ENCODE measurements around the gene USH1G.

DNA sequence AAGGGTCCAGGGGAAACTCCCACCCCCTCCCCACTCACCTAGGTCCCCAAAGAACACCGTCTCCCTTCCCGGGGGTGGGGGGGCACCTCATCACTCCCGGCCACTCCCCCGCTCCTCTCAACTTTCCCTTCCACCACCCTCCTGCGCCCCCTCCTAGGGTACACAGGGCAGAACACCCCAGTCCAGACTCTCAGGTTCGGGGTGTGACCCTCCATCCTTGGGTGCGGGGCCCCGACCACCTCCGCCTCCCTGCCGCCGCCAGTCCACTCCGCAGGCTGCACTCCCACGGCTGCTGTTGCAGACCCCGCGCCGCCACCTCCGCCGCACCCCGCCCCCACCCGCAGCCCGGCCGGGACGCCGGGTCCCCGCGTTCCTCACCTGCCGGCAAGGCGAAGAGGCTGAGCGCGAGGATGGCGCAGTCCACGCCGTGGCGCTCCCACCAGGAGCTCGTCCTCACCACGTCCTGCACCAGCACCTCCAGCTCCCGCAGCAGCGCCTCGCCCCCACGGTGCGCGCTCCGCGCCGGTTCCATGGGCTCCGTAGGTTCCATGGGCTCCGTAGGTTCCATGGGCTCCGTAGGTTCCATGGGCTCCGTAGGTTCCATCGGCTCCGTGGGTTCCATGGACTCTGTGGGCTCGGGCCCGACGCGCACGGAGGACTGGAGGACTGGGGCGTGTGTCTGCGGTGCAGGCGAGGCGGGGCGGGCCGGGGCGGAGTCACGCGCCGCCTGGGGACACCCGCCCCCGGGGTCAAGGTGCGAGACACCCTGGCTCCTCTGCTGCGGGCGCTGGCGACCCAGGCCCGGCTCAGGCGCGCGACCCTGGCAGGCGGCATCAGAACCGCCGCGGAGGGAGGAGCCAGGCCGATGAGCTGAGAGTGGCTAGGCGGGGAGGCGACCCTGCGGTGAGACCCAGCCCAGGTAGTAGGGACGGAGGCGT is 29.8 kb downstream of the USH1G start, which contains the start of gene FADS6:
- TF ChIP-seq, protein P1, sequence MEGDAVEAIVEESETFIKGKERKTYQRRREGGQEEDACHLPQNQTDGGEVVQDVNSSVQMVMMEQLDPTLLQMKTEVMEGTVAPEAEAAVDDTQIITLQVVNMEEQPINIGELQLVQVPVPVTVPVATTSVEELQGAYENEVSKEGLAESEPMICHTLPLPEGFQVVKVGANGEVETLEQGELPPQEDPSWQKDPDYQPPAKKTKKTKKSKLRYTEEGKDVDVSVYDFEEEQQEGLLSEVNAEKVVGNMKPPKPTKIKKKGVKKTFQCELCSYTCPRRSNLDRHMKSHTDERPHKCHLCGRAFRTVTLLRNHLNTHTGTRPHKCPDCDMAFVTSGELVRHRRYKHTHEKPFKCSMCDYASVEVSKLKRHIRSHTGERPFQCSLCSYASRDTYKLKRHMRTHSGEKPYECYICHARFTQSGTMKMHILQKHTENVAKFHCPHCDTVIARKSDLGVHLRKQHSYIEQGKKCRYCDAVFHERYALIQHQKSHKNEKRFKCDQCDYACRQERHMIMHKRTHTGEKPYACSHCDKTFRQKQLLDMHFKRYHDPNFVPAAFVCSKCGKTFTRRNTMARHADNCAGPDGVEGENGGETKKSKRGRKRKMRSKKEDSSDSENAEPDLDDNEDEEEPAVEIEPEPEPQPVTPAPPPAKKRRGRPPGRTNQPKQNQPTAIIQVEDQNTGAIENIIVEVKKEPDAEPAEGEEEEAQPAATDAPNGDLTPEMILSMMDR (IDR thresholded peaks at IDR 0.05): no peak
- TF ChIP-seq ZFX (IDR thresholded peaks at IDR 0.05; ENCODE audit: borderline replicate concordance): no peak
